Left kidney (tissue), 2 donors: Measurements from ENCODE around the gene NOX5. TPM values are rescaled to one million over a fixed set of nuclear protein-coding genes. Genes with fewer than 3 reads are reported as not detected.
A peak's percentile ranks its signal among the peaks of the same experiment; 100 is the strongest.

ENCODE experiments used
- DNase-seq: peaks from one replicate; pipeline ENCODE4 v3.0.0-alpha.2; 2013
- polyA plus RNA-seq: library from polyadenylated mRNA; unstranded; fragments of 120-200 nt; gene quantifications from one replicate; pipeline ENCODE4 v1.2.1, GENCODE V29; 2013; ENCODE audit not compliant: insufficient read length

Gene NOX5
- polyA plus RNA-seq, 1 donor, result 1.5 TPM

DNA sequence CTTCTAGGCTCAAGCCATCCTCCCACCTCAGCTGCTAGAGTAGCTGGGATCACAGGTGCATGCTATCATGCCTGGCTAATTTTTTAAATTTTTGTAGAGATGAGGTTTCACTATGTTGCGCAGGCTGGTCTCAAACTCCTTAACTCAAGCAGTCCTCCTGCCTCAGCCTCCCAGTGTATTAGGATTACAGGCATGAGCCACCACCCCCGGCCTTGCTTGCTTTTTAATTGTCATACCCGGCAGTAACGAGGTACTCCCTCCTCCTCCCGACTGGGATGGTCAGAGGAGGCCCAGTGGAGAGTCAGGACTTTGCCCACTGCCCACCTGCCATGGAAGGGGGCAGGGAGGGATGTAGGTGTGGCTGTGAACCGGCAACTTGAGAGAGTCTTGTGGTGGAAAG is 4.5 kb downstream of the NOX5 start:
- no peak for DNase-seq

DNA sequence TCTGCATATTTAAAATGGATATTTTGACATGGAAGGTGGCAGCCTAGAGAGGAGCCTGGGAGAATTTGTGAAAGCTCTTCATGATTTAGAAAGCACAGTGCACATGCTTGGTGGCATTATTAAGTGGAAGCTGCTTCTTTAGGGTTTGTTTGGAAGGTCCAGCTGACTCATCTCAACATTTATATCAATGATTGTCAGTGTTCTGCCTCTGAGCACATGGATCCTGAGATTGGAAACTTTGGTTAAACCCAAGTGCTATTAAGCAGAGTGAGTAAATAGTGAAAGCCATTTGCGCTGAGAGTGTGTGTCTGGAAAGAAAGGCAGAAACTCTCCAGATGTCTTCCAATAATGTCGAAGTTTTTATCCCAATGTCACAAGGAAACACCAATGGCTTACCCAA is 7.4 kb downstream of the NOX5 start:
- no peak for DNase-seq

DNA sequence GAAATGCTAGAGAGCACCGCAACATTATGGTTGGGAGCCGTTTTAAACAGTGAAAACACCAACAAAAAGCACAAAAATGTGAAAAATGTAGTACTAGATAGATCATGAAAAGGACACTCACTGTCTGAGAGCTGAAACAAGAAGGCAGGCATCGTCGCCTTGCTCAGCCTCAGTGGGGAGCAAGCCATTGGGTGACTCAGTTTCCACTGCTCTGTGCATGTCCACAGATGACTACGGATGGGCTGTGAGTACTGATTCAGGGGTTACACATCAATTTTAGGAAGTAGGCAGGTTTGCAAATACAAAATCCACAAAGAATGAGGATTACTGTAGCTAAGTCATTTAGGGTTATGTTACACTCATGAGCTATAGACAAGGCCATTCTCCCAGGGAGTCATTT is 10.8 kb downstream of the NOX5 start:
- DNase-seq, result no peak

DNA sequence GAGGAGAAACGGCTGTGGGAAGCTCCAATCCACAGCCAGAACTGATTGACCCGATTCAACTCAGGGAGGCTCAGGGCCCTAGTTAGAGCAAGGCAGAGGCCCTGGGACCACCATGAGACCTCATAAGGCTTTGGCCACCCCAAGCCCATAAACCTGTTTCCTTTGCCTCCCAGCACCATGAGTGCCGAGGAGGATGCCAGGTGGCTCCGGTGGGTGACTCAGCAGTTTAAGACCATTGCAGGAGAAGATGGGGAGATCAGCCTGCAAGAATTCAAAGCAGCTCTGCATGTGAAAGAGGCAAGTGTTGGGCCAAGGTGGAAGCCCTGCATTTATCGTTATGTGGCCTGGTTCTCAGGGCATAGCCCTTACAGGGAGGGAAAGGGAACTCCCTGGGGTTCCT is 11.9 kb downstream of the NOX5 start:
- DNase-seq, result no peak

DNA sequence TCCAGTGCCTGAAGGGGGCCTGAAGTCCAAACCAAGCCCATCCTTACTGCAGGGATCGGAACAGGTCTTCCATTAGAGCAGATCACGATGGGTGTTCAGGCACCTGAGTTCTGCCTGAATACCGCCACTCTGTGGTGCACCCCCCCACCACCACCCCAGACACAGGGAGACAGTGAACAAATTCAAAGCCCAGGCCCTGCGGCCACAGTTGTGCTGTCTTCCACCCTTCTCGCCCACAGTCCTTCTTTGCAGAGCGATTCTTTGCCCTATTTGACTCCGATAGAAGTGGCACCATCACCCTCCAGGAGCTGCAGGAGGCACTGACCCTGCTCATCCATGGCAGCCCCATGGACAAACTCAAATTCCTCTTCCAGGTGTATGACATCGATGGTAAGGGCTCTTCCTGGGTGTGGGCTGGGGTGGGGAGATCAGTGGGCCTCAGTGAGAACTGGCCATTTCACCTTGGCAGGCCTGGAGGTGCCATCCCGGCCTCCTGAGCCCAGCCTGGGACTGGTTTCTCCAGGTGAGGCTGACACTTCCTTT is 13.6 kb downstream of the NOX5 start:
- no peak for DNase-seq

DNA sequence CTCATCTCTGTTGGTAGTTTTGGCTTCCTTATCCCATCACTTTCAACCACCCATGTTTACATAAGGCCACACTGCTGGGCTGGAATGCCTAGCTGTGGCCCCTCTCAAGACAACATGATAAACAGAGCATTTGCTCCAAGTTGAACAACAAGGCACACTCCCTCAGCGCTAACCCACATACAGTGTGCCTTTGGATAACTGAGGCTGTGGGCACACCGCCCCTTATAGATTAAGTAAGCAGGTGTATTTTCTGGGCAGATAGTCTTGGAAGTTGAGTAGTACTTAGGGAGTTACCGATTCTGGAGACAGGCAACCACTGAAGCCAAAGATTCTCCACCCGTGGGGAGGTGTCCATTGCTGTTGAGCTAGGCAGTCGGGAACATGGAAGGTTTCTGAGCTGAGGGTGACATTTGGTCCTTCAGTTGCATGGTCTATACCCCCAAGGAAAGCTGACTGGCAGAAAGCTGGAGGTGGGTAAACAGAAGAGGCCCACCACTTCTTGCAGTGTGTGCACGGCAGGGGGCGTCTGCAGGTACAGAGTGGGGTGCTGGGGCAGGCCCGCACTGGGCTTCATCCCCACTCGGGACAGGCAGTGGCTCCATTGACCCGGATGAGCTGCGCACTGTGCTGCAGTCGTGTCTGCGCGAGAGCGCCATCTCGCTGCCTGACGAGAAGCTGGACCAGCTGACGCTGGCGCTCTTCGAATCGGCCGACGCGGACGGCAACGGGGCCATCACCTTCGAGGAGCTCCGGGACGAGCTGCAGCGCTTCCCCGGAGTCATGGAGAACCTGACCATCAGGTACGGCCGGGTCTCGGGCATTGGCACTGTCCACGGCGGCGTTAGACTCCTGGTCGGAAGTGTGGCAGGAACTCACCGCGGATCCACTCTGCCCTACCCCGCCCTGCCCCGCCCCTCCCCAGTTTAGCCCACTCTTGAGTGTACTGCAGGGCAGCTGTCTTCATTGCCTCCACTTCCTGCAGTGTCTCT is 16.8 kb downstream of the NOX5 start:
- DNase-seq, result peak; percentile 42

DNA sequence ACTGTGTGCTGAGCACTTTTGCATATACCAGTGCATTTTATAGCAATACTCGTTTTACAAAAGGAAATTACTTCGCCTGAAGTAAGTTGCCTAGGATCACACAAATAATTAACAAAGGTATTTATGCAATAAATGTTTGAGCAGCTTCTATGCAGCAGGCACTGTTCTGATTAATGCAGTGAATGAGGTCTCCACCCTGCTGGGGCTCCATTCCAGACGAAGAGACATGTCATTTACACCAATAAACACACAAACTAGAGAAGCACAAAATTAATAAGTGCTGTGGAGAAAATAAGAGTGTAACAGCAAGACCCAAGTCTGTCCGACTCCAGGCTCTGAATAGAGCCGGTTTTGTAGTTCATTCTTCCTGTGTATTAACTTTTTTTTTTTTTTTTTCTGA is 17.5 kb downstream of the NOX5 start:
- DNase-seq, result no peak

DNA sequence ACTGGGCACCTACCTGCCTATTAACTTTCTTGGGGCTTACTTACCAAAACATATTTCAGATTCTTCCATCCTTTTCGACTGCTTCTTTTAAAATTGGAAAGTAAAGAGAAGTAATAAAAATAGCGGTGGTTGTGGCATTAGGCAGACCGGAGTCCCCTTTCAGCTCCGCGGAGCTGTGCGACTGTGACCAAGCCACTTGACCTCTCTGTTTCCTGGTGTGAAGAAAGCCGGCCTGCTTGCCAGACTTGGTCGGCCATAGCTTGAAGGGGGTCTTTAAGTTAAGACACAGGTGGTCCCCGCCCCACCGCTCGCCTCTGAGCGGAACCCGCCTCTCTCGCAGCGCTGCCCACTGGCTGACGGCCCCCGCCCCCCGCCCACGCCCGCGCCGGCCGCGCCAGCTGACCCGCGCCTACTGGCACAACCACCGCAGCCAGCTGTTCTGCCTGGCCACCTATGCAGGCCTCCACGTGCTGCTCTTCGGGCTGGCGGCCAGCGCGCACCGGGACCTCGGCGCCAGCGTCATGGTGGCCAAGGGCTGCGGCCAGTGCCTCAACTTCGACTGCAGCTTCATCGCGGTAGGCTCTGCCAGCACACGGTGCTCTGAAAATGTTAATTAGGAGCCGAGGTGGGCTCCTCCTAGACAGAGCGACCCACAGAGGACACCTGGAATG is 18.3 kb downstream of the NOX5 start:
- no peak for DNase-seq

DNA sequence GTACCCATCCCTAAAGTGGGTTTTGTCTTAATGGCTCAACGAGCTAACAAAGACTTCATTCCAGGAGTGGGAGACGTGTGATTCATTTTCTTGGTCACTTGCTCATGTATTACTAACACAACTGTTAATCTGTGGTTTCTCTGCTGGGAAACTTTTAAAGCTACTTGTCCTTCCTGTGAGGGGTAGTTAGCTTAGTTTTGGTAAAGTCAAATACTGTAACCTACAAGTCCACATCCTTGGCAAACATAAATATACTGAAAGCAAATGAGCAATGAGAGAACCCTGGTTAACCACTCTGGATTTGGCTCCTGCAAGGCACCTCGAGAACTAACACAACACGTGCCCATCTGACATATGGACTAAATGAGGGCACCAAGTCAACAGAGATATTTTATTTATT is 19.9 kb downstream of the NOX5 start:
- DNase-seq, result no peak

DNA sequence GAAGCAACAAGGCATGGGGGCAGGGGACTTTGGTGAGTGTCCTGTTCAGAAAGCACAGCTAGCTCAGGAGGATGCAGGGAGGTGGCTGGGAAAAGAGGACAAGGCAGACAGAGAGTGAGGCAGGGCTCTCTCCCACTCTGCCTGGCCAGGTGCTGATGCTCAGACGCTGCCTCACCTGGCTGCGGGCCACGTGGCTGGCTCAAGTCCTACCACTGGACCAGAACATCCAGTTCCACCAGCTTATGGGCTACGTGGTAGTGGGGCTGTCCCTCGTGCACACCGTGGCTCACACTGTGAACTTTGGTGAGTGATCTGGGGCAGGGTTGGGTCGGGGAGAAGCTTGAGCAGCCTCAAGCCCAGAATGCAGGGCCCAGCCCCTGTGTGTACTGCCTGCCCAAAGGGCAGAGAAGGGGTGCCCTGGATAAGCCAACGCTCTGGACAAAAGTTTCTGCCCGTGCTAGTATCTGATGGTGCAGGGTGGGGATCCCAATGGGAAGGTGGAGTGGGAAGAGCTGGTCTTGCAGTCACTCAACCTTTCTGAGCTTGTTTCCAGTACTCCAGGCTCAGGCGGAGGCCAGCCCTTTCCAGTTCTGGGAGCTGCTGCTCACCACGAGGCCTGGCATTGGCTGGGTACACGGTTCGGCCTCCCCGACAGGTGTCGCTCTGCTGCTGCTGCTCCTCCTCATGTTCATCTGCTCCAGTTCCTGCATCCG is 20.9 kb downstream of the NOX5 start:
- DNase-seq, result no peak

DNA sequence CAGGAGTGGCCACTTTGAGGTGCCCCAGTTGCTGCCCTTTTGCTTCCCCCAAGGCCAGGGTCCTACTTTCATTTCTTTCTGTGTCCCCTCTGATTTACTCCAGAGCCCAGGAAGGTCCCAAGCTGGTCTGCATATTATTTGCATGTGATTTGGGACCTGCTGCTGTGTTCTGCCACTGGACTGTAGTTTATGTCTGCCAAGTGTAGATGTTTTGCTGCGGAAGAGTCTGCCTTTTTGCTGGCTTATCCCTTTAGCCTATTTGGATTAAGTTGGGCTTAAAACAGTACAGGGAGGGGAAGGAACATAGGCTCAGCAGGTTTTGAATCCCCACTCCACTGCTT is 21.4 kb downstream of the NOX5 start:
- no peak for DNase-seq

DNA sequence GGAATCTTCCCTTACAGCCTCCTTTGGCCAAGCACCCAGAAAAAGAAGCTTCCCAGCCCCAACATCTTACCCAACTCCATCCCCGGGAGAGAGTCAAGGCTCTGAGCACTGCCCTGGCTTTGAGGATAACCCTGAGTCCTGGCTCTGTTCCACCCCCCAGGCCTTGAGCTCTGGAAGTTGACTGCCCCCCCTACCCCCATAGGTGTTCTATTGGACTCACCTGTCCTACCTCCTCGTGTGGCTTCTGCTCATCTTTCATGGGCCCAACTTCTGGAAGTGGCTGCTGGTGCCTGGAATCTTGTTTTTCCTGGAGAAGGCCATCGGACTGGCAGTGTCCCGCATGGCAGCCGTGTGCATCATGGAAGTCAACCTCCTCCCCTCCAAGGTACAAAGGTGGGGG is 22.3 kb downstream of the NOX5 start:
- no peak for DNase-seq

DNA sequence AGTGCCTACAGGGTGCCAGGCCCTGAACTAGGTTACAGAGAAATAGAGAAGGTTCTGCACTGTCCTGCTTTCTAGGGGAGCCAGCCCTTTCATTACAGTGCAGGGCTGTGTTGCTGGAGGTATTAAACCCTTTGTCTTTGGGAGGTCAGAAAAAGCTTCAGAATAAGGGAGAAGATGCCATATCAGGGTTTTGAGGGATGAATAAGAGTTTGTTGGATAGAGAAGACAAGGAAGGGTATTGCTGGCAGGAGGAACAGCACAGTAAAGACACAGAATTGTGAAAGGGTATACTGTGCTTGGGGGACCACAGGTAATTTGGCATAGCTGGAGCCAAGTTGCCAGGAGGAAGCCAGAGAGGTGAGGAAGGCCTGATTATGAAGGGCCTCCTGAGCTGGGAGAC is 23.0 kb downstream of the NOX5 start:
- DNase-seq, result no peak

DNA sequence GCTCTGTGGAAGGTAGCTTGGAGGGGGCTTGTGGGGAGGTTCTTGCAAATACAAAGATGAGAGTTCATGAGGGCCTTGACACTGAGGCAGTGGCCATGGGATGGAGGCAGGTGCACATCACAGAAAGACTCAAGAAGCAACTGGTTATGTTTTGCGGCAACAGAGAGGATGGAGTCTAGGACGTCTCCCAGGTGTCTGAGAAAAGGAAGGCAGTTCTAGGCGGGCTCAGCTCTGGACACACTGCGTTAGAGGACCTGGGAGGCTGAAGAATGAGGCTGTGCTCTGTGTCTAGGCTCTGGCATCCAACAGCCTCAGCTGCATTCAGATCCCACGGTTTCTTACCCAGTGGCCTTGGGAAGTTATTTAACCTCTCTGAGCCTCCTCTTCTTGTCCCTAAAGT is 23.5 kb downstream of the NOX5 start:
- DNase-seq, result no peak

DNA sequence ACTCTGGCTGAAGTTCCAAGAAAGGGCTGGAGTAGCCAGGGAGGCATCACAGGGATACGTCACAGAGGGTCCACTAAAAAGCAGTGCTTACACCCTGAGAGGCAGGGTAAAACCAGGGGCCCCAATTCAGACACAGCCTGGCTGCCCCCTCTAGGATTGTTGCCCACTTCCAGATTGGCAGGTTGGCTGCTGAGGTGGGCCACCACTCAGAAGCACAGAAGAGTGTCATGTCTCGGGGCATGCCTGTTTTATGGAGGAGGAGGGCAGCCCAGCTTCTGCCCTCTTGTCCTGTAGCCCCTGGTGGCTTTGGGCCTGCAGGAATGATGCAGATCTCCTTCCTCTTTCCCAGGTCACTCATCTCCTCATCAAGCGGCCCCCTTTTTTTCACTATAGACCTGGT is 24.0 kb downstream of the NOX5 start:
- no peak for DNase-seq

DNA sequence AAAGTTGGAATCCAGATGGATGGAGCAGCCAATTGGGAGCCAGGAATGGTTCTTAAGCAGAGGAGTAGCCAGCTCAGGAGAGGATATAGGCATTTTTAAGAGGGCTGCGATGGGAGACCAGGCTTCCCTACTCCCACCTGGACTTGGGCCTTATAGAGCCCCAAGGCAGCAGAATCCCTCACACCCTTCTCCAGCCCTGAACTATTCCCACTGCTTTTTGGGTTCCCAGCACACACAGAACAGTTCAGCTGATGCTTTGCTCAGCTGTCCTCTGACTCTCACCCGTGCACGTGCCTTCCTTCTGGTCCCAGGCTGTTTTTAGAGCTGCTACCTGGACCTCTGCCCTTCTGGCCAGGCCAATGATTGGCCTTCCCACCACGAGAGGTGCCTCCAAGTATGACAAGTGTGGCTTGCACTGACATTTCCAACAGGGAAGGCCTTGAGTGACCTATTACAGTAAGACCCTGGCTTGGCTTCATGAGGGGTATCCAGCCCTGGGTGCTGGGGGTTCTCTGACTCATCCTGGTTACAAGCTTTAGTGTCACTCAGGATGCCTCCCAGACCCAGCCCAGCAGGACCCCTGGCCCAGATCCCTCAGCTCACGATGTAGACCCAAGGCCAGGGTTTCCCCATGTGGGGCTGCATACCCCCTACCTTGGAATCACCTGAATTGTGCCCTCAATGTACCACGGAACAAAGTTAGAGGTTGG is 25.2 kb downstream of the NOX5 start:
- no peak for DNase-seq

DNA sequence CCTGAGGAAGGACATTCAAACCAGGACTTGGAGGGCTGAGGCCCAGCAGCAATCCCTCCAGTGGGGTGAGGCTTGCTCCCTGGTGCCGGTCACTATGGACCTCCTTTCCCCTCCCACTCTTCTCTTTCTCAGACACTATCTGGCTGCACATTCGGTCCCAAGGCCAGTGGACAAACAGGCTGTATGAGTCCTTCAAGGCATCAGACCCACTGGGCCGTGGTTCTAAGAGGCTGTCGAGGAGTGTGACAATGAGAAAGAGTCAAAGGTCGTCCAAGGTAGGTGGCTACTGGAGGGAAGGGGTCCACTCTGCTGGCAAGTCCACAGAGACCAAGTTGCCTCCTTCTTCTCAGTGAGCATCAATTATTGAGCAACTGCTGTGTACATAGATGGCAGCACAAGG is 28.0 kb downstream of the NOX5 start:
- DNase-seq, result no peak

DNA sequence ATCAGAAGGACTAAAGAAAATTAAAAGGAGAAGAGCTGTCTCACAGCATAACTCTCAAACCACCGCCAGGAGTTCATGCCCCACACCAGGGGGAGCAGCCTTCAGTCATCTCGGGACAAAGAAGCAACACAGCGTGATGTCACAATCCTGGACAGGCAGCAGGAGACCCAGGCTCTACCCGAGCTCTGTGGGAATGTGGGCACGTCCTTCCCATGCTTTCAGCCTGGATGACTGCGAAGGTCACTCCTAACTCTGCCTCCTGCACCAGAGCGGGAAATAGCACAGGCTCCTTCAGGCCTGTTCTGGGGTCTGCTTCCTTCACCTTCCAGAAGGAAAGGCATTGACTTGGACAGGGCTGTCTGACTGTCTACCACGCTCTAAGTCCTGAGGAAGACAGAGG is 31.3 kb downstream of the NOX5 start:
- no peak for DNase-seq

DNA sequence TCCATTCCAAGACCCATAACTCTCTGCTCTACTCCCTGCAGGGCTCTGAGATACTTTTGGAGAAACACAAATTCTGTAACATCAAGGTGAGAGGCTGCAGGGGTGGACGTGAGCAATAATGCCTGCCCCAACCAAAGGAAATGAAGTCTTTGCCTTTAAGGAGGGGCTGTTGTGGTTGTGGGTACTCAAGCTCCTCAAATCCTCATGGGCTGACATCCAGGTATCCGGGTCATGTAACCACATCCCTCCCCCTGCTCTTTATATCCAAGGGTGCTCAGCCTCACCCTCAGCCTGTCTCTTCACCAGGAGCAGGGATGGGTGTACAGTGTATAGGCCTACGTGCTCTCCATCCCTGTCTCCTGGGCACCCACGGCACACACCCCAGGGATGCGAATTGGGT is 32.3 kb downstream of the NOX5 start:
- DNase-seq, result no peak

DNA sequence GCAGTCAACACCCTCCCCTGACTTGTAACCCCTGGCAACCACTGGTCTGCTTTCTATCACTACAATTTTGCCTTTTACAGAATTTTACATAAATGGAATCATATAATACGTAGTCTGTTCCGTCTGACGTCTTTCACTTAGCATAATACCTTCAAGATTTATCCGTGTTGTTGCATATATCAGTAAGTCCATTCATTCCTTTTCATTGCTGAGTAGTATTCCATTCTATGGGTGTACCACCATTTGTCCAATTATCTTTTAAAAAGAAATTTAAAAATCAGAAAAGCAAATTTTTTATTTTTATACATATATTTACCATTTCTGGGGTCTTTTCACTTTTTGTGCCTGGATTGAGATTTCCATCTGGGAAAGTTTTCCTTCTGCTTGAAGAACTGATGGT is 35.5 kb downstream of the NOX5 start:
- DNase-seq, result no peak

DNA sequence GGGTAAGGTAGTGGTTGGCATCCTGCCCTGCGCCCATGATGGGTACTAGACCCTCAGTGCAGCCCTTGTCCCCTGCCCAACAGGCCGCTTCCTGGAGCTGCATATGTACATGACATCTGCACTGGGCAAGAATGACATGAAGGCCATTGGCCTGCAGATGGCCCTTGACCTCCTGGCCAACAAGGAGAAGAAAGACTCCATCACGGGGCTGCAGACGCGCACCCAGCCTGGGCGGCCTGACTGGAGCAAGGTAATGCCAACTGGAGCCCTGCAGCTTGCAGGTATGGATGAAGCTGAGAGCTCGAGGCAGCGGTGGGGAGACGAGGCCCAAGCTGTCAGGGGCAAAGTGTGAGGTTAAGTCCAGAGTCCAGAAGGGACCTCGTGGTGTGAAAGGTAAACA is 40.8 kb downstream of the NOX5 start:
- no peak for DNase-seq

DNA sequence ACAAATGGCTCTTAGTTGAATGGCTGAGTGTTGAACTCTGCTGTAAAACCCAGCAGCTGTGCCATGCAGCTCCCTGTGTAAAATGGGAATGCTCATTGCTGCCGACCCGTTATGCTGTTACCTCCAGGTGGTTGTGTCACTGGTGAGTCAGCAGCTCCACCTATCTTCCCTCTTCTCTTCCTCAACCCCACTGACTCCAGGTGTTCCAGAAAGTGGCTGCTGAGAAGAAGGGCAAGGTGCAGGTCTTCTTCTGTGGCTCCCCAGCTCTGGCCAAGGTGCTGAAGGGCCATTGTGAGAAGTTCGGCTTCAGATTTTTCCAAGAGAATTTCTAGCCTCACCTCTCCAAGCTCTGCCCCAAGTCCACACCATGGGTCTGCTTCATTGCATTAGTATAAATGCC is 41.9 kb downstream of the NOX5 start:
- DNase-seq, result no peak
